ENCODE results near the gene ADD3.

The ADD3 gene

DNA sequence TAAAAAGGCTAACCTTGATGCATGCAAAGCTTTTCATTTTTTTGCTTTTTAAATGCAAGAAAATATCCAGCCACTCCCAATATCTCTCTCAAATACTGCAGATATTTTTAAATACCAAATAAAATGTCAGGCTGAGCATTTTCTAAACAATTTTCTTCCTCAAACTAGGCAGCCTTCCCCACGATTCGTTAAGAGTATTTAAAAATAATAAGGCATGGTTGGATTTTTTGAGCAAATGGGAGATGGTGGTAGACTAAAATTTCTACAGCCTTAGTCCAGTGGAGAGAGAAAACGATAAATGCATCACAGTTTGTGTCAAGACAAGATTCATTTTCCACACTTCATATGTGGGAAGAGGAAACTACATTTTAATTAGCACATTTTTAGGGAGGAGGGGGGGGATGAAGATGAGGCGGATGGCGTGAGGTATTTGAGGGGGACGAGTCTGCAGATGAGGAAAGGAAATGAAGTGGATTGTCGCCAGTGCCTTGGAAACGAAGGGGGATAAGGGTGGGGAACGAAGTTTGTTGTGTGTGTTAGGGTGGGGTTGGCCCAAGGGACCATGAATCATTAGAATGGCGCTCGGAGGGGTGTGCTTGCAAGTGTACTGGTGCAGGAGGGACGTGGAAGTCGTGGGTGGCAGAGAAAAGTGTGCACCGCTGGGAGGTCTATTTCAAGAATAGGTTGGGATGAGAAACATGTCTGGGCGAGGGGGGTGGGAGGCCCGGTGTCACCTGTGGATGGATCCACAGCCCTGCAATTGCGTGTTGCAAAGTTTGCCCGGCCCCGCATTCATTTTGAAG is 1.2 kb upstream of the ADD3 start:
- no peak for DNase-seq

DNA sequence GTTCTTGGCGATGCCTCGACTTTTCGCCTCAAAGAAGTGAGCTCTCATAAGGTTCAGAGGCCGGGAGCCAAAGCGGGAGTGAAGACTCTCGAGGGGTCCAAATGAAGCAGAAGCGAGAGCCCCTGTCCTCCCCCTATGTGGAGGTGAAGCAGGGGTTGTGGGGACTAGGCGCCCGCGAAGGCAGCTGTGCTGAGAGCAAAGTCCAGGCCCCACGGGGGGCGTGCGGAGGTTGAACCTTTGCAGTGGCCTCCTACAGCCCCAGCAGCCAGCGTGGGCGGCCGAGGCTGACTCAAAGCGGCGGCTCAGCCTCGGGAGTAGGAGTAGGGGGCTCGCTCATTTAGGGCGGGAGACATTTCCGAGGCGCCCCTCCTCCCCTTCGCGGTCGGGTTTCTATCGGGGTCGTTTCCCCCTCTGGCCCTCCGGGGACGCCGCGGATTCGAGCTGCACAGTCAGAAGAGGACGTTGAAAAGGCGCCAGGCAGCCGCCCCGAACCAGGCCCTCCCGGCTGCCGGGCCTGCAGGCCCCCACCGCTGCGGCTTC is 553 bp upstream of the ADD3 start:
- DNase-seq, result no peak

DNA sequence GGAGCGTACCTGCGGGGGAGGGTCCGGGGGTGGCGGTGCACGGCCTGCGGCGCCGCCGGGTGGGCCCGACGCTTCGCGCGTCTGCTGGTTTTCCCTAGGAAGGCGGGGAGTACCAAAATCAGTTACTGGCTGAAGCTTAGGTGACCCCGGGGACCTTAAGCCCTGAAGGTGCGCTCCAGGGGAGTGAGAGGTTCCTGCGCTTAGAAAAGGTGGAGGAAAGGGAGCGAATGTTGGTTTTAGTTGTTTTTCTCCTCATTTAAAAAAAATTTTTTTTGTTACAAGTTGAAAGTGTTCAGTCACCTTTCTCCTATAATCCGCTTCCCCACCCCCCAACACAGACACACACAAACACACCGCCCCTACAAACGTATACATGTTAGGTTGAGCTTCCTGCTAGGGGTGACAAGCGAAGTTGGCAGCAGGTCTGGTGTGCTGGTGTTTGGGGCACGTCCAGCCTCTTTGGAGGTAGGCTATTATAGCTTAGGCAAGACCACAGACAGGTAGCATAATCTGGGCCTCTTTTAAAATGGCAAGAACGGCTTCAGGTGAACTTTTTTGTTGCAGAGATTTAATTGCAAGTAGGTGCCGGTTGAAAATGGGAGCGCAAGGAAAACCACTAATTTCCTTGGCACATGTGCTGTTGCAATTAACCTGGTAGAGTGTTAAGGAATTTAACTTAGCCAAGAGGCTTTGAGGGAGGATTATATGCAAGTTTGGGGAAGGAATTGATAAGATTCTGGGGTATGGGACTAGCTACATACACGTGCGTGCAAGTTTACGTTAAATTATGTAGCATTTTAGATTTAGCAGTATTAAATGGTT is 945 bp downstream of the ADD3 start:
- DNase-seq, result peak; percentile 29

DNA sequence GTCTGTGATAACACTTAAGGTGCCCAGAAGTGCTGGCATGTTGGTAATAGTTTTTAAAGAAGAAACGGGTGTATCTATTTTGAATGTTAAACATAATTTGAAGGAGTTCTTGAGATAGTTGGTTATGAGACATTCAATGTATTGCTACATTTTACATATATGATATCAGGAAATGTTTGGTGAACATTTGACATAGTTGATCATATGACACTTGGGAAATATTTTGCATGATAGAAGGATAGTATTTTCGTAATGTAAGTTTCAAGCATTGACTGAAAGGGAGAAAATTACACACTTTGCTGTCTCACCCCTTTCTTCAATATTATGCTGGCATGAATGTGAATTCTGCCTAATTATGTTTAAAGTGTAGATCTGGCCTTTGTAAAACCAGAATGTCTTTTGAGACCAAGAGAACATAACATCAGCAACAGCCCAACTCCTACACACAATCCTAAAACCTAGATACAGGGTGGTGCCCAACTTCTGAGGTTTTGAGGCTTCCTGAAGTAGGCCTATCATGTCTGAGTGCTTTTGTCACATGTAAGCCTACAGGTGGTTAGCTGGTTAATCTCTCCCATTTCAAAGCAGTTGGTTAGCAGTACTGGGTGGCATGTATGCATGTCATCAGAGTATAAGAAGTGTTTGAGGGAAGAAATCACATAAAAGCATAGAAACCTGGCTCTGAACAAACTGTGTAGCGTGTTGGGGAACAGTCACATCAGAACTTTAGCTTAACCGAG is 2.1 kb downstream of the ADD3 start:
- no peak for DNase-seq

DNA sequence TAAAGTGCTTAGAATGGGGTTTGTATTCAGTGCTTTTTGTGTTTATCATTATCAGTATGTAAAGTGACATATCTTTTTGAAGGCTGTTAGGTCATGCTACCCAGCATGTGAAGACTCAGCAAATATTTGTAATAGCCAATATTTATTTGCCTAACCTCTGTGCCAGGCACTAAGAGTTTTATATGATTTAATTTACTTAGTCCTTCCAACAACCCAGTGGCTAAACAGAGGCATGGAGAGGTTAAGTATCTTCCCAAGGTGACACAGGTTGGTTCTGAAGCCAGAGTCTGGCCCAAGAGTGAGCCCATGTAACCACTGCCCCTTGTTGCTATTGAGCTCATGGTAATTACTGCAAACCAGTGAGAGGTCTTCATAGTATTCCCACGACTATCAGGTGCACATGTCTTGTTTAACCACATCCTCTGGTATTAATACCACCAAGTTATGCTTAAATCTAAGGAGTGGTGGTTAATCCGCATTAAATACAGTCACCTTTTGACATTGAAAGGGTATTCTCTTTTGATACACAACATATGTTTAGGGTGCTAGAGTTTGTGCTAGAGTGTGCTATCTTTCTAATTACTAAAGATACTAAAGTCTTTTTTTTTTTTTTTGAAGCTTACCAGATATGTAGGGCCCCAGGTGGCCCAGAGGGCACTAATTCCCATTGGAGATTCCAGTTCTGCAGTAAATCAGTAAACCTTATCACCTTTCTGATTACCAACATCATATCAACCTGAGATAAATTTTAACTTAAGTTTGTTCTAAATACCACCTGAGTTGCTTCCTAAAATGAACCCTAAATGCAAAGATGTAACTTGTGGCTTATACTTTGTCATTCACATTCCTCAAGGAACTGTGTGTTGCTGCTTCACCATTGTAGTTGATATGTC is 2.9 kb downstream of the ADD3 start:
- DNase-seq, result no peak

DNA sequence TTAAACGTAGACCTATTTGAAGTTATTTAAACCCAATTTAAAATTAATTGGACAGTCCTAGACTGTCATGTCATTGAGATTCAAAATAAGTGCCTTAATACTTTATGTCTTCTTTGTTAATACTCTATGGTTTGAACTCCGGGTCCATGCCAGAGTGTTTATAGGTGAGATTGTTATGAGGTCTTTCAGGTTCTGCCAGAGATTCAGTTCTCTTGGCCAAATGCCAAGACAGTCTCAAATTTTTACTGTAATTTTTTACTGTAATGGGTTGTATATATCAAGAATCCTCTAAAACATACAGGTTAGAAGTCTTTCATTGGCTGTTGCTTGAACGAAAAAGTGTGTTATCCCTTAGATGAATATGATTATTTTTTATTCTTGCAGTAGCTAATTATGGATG is 3.9 kb downstream of the ADD3 start:
- no peak for DNase-seq

DNA sequence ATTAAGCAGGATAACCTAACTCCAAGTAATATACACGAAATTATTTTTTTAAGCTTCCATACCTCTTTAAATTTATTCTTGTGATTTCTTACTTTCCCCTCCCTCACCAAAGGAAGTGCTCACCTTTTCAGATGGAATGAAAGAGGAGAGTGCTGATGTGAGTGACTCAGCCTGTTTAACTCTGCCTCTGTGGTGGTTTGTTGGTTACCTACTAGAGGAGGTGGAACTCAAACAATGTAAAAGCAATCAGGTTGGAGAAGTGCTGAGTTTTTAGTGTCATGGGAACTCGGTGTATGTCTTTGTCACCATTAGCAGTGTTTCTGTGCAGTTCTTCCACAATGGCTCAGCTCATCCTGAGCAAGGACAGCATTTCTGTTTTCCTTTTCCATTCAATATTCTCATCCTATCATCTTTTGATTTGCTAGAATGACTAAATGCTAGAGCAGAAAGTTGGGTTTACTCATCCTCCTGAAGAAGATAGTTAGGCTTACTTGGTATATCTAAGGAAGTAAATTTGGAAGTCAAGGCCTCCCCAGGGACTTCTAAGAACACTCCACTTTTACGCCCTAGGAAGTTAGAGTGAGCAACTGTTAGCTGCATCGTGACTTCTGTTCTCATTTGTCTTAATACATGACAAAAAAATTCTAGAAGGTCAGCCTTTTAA is 6.0 kb downstream of the ADD3 start:
- no peak for DNase-seq

DNA sequence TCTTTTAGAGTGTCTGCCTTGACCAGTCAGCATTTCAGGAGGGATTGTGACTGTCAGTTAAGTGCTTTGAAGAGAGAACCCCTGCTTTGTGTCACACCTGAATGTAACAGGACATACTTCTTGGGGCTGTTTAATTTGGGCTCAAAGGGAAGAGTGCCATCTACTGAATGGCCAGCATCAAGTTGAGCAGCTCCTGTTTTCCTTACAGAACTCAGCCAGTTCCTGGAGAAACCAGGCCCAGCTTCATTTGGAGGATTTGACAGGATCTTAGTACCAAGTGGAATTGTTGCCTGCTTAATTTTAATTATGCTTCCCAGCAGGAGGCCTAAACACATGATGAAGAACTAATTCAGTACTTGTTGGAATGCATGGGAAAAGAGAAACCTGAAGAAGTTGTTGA is 8.3 kb downstream of the ADD3 start:
- no peak for DNase-seq

DNA sequence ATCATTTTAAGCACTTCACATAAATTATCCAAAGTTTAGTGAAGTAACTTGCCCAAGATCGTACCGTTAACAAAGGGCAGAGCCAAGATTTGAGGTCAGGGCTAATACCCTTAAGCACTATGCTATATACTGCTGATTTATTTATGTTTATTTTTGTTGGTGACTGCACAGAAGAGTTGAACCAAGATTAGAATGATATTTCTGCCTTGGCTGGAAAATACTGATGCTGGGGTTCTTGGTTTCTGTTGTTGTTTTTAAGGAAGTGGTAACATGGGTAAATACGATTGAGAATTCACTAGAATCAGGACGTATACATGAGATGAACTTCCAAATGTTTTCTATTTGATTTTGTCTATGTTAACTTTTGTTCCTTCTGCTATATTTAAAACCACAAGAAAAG is 9.3 kb downstream of the ADD3 start:
- DNase-seq, result no peak

DNA sequence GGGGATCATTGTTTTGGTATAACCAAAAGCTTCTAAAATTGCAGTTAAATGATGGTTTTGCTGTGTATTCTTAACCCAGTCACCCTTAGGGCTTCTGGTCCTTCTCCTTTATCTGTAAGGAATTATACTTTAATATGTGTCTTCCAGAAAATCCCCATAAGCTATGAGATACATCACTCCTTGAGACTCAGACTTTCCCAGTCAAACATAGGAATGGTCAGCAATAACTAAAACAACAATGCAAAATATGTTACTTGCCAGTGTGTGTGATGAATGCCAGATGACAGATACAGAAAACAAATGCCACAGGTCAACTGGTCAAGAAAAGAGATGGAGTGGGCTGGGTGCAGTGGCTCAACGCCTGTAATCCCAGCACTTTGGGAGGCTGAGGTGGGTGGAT is 10.1 kb downstream of the ADD3 start:
- no peak for DNase-seq

DNA sequence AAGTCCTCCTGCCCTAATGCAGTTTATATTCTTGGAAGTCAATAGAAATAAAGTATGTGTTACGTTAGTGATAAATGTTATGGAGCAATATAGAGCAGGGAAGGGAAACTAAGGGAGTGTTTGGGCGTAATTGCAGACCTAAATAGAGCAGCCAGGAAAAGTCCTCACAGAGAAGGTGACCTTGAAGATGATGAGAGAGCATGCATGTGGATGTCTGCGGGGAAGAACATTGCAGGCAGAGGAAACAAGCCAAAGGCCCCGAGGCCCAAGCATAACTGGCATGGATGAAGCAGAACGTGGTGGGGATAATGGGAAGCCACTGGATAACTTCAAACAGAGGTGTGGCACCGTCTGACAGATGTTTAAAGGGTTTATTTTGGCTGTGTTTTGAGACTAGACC is 12.5 kb downstream of the ADD3 start:
- DNase-seq, result no peak

DNA sequence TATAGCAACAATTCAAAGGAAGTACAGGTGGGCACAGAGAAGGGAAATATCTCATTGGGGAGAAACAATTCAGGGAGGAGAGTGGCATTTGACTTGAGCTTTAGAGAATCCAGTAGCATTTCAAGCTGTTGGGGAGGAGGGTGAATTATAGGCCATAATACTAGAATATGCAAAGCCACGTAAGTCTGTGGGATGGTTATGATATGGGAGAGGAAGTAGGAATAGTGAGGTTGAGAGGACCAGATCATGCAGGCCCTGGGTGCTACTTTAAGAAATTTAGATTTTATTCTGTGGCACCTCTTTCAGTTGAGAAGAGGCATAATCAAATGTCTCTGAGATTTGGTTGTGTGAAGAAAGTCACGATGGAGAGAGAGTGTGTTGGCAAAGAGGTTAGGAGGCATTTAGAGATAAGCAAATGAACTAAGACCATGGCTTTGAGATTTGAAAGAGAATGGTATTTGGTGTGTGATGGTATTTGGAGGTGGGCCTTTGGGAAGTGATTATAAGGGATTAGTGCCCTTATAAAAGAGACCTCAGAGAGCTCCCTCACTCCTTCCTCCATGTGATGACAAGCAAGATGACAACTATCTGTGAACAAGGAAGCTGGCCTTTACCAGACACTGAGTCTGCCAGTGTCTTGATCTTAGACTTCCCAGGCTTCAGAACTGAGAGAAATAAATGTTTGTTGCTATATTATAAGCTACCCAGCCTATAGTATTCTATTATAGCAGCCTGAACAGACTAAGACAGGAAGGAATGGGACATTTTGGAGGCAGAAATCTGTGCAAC is 15.1 kb downstream of the ADD3 start:
- DNase-seq, result no peak

DNA sequence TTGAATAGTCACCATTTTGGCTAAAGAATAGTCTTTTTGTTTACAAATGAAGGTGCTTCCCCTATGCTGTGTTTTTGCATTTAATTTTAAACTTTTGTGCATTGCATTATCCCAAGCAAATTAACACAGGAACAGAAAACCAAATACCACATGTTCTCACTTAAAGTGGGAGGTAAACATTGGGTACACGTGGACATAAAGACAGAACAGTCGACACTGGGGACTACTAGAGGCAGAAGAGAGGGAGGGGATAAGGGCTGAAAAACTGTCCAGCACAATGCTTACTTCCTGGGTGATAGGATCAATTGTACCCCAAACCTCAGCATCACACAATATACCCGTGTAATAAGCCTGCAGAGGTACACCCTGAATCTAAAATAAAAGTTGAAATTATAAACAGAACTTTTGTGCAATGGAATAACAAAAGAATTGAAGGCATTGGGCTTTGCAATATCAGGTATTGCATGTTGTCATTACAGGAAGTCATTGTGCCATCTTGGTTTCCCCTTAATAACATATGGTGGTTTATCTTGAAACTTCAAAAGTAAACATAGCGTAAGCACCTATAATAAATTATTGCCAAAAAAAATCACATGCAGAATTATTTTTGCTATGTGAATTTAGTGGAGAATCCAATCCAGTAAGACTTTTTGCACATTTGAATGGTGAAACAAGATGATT is 16.1 kb downstream of the ADD3 start:
- DNase-seq, result no peak

DNA sequence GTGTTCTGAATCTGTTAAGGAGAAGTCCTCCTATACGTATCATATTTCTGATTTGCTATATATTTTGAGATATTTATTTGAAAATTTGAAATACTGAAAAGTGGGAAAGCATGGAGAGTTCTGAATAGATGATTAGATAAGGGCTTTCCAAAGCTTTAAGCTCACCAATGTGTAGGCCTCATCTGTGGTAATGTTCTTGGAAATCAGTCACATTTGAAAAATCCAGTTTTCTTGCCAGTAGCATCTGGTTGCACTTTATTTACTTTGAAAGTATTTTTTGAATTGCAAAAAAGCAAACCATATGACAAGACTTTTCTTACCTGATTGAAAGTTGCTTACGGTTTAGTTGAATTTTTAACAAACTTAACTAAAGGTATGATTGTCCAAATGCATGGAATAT is 21.7 kb downstream of the ADD3 start:
- DNase-seq, result no peak

DNA sequence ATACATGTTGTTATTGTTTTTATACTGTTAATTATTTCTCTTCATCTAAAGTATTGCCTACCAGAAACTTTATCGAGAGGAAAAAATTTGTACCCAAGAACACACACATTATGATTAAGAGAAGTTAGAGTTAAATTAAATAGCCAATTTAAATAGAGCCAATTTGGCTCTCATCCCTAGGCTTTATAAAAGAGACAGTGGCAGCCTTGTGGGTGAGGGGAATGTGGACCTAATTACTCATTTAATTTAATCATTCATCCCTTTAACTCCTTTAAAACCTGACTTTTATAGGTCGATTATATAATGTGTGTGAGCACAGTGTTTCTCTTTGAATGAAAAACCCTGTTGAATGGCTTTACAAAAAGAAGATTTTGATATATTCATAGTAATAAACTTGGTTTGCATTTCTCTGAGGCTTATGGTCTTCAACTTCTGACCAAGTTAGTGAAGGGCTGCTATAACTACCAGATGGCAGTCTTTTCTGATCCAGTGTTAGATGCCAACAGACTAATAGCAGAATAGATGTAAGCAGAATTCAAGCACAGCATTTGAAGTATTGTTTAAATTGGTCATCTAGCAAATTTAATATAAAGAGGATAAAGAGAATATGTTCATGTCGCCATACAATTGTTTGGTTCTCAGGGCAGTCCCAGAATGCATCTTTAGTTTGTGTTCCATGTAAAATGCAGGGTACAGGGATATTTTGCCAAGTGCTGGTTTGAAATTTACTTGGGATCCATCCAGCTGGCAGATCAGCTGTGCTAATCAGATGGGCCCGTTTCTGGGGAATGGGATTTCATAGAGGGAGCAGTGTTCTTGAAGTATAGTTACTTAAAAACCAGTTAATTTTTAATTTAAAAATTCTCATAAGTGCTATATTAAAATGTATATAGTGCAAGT is 25.3 kb downstream of the ADD3 start:
- DNase-seq, result no peak

DNA sequence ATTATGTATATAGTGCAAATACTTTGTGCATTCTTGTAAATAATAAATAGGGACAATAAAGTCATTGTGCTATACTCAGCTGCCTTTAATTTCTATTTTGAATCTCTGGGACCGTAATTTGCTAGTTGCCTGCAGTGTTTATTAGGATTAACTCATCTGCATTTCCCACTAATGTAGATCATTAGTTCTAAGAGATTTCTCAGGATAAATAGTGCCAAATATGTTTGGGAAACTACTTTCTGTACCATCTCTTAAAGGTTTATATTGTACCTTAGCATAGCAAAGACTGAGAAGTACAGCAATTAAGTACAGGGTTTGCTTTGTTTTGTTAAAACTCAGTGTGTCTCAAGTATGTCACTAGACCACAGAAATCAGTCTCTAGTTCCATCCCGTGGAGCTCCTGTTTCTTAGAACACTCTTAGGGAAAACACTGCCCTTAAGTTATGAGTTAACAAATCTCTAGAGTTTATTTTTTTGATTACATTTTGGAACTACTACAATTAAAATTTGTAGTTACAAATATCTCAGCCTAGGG is 26.0 kb downstream of the ADD3 start:
- DNase-seq, result no peak

DNA sequence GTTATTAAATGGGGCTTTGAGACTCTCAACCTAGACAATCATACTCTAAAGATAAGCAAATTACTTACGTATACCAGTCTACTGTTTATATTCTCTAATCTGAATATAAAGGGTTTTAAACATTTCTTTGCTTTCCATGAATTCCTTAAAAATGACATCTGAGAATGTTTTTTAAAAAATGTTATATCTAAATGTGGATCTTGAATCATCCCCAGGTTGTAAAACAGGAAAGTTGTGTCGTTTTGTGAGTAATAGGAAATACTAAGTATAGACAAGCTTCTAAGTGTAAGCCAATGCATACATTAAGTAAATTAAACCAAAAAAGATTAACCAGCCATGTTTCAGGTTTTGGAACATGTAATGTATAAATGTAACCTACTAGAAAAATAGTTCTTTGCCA is 26.8 kb downstream of the ADD3 start:
- no peak for DNase-seq

DNA sequence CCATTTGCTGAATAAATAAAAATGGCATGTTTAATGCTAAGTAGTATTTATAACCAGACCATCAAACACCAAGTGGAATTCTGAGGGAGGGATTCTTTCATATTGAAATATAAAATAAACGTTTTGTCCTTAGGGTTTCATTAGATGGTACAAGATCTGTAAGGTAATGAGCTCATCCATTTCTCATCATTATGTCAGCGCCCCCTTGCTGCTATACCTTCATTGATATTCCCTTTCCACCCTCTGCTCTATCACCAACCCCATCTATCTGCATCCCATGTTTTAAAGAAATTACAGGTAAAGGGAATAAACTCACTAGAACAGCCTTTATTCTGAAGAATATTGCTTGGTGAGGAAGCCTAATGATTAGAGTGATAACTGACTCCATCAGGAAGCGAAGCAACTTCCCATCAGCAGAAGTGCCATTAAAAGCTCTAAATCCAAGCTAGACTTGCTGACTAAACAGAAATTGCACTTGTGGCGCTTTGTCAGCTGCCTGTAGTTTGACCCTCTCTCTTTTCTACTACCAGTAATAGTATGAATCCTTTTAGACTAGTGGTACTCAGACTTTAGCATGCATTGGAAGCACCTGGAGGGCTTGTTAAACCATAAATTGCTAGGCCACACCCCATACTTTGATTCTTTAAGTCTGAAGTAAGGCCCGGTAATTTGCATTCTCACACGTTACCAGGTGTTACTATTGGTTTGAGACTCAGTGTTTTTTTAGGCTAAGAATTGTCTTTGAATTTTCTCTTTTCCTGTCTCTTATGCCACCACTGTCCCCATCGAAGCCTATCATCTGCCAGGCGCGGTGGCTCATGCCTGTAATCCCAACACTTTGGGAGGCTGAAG is 27.5 kb downstream of the ADD3 start:
- no peak for DNase-seq
